Activated naive CD4-positive, alpha-beta T cell treated with anti-CD3 and anti-CD28 coated beads, Interleukin-2, amount 50 U/mL, for 72 hours (primary cell): ENCODE results near the gene NET1. TPM values are rescaled to one million over a fixed set of nuclear protein-coding genes. Genes with fewer than 3 reads are reported as not detected.

Experiments
- ATAC-seq, 2 donors: fragments of 150-1000 bp; cut with Tn5 transposase; 2 replicates each; pipeline ENCODE4 v1.10.0; 2021; ENCODE audit warnings: mild to moderate bottlenecking in 2 of 2, moderate library complexity in 2 of 2
- DNase-seq, 2 donors: peaks; one replicate each; pipeline ENCODE4 v3.0.0; 2021 to 2022; ENCODE audit warnings: low spot score in 2 of 2
- H3K27ac Mint-ChIP-seq, 2 donors: one replicate each; pipeline ENCODE4 v1.8.0; 2022; ENCODE audit warnings: mild to moderate bottlenecking in 2 of 2, mixed read lengths in 2 of 2
- H3K36me3 Mint-ChIP-seq, 2 donors: one replicate each; pipeline ENCODE4 v1.8.0; 2022; ENCODE audit warnings: mixed read lengths in 2 of 2
- H3K9me3 Mint-ChIP-seq, 2 donors: one replicate each; pipeline ENCODE4 v1.8.0; 2022; ENCODE audit warnings: mixed read lengths in 2 of 2
- total RNA-seq, 2 donors: library from RNA; stranded (reverse); gene quantifications; one replicate each; pipeline ENCODE4 v1.2.3, GENCODE V29; 2022

Gene NET1
- total RNA-seq, 2 donors from 2014 or later = 19.5 to 33.4 TPM

- H3K27ac Mint-ChIP-seq = no peak overlapping the region
- ATAC-seq (no peak), DNase-seq (no peak)
- peaks cover 0 to 14% of the 10 kb centered on the region in 2 donors for H3K36me3 Mint-ChIP-seq
- peaks cover 6 to 12% of the 10 kb centered on the region in 2 donors for H3K9me3 Mint-ChIP-seq
Measured at GRCh38 chr10:5496261-5497250, 84.2 kb downstream of the NET1 start.

GRCh38 chr10:5497289-5497688, 84.9 kb downstream of the NET1 start:
- ATAC-seq = no peak
- peaks cover under 1 to 6% of the 10 kb centered on the region in 2 donors for H3K9me3 Mint-ChIP-seq

GRCh38 chr10:5497948-5498730, 85.8 kb downstream of the NET1 start:
- H3K27ac Mint-ChIP-seq = no peak overlapping the region
- H3K36me3 Mint-ChIP-seq = no peaks in the 10 kb centered on the region
- DNase-seq (no peak), ATAC-seq (no peak)
- no peaks in the 10 kb centered on the region for H3K9me3 Mint-ChIP-seq

More at GRCh38 chr10:5497289-5497688, 84.9 kb downstream of the NET1 start:
- Mint-ChIP-seq H3K36me3 (peaks cover 0 to 7% of the 10 kb centered on the region in 2 donors), H3K27ac (no peak overlapping the region)
- no peak for DNase-seq

DNA sequence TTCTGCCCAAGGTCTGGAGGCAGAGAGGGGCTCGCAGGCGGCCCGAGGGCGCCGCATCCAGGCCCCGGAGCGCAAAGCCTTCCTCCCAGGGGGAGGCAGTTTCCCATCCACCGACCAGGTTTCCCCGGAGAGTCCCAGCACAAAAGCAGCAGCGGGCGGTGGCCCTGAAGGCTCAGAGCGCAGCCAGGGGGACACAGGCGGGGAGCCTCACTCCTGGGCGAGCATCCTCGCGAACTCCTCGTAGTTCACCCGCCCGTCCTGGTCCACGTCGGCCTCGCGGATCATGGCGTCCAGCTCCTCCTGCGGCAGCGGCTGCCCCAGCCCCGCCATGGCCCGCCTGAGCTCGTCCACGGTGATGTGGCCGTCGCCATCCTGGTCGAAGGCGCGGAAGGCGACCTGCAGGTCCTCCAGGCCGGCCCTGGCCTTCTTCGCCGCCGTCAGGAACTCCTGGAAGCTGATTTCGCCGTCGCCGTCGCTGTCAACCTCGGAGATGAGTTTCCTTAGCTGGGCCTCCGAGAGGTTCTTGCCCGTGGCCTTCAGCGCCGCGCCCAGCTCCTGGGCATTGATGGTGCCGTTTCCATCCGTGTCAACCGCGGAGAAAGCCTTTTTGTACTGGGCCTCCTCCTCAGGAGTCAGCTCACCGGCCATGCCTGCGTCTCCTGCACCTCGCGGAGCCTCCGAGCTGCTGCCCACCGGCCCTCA, 86.6 kb downstream of the NET1 start:
- no peak for DNase-seq
- no peak overlapping the region for H3K27ac Mint-ChIP-seq
- H3K9me3 Mint-ChIP-seq = no peaks in the 10 kb centered on the region
- ATAC-seq = no peak
- H3K36me3 Mint-ChIP-seq = no peaks in the 10 kb centered on the region

DNA sequence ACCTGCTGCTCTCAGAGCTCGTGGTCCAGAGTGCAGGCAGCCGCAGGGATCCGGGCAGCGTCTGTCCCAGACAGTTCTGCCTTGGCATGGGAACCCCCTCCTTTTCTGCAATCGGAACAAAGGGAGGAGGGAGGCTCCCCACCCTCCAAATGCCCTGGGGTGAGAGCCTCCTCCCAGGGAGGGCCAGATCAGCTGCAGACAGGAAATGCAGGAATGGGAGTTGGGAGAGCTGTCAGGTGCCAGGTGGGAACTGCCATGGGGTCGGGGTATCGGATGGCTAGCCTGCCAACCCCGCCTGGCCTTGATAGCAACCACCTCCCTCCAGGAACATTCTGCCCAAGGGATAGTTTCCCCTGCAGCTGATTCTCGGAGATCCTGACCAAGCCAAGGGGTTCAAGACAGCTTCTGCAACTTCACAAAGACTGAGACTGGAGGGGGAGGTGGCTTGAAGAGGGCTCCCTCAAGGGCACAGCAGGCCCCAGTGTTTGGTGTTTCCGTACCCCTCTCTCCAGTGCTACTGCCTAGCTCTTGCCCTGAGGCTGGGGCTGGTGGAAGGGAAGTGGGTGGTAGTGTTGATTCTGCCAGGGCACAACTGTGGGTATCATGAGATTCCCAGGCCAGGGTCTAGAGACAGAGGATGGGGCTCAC, 87.3 kb downstream of the NET1 start, which contains the start of gene CALML5:
Gene CALML5, minus strand, starts transcription at position 78 of the 648 bp plus-strand sequence. CDS start 132 bp downstream, outside the sequence.
- DNase-seq (no peak), ATAC-seq (no peak)
- Mint-ChIP-seq H3K9me3 (no peaks in the 10 kb centered on the region), H3K36me3 (no peaks in the 10 kb centered on the region), H3K27ac (no peak within 1 kb of the TSS)

DNA sequence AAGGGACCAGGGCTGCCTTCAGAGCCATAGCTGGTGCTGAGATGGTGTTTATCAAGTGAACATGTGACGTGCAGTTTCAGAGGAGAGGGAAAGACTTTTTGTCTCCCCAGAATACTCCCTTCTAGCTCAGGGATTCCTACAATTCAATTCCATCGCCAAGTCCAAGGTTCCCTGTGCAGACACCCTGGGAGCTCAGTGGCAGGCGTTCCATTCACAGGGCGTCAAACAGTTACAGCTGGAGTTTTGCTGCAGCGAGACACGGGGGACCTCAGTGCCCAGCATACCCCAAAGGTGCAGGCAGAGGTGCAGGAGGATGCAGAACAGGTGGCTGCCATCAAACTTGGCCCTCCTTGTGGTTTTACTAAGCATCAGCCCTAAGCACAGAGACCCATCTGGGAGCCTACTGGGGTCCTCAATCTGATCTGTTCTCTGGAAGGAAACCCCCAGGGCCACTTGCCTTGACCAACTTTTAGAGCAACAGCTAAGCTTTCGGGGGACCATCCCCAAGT, 87.9 kb downstream of the NET1 start:
- Mint-ChIP-seq H3K9me3 (no peaks in the 10 kb centered on the region), H3K27ac (no peak overlapping the region)
- ATAC-seq = no peak

DNA sequence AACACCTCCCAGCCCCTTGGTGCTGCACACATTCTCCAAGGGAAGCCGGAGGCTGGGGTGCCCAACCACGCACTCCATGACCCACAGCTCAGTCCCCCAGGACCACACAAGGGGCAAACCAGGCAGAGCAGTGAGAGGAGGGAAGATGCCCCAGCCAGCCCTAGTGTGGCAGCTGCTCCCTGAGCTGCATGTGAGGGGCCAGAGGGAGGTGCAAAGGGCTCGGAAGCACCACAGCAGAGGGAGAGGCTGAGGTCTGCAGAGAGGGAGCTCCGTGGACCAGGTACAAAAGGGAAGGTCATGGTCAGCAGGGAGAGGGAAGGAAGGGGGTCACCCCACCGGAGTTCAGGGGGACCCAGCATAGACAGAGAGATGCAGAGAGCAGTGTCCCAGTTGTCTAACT, 88.6 kb downstream of the NET1 start:
- DNase-seq (no peak), ATAC-seq (no peak)
- no peaks in the 10 kb centered on the region for H3K36me3 Mint-ChIP-seq

More for the DNA sequence above, 87.9 kb downstream of the NET1 start:
- DNase-seq = no peak
- H3K36me3 Mint-ChIP-seq = no peaks in the 10 kb centered on the region

DNA sequence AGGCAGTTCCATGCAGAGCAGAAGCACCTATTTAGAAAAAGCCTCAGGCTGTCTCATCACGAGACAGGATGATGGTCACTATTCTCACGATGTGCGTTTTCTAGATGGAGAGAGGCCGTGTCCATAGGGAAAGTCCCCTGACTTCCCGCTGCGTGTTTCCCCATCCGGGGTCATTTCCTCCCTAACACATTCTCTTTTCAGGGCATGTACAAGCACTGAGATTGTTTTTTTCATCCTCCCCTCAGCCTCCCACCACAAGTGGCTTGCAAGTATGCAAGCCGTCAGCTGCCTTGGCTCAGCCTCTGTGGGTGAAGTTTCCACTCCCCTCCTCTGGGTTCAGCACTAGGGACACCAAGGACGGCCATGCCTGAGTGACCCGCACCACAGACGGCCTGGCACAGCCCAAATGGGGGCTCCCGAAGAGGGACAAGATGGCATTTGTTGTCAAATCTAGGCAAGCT, 89.7 kb downstream of the NET1 start:
- H3K36me3 Mint-ChIP-seq = no peaks in the 10 kb centered on the region
- no peaks in the 10 kb centered on the region for H3K9me3 Mint-ChIP-seq
- no peak overlapping the region for H3K27ac Mint-ChIP-seq
- no peak for ATAC-seq
- no peak for DNase-seq

More for the DNA sequence above, 88.6 kb downstream of the NET1 start:
- no peaks in the 10 kb centered on the region for H3K9me3 Mint-ChIP-seq
- H3K27ac Mint-ChIP-seq = no peak overlapping the region

- ATAC-seq (no peak), DNase-seq (no peak)
- Mint-ChIP-seq H3K9me3 (no peaks in the 10 kb centered on the region), H3K36me3 (no peaks in the 10 kb centered on the region), H3K27ac (no peak overlapping the region)
Measured at GRCh38 chr10:5502571-5503476, 90.5 kb downstream of the NET1 start.

GRCh38 chr10:5503477-5503835, 91.1 kb downstream of the NET1 start:
- H3K36me3 Mint-ChIP-seq = no peaks in the 10 kb centered on the region
- H3K27ac Mint-ChIP-seq = peak overlapping the region in 1 of 2 donors; percentile 7
- DNase-seq (no peak), ATAC-seq (no peak)
- H3K9me3 Mint-ChIP-seq = no peaks in the 10 kb centered on the region

DNA sequence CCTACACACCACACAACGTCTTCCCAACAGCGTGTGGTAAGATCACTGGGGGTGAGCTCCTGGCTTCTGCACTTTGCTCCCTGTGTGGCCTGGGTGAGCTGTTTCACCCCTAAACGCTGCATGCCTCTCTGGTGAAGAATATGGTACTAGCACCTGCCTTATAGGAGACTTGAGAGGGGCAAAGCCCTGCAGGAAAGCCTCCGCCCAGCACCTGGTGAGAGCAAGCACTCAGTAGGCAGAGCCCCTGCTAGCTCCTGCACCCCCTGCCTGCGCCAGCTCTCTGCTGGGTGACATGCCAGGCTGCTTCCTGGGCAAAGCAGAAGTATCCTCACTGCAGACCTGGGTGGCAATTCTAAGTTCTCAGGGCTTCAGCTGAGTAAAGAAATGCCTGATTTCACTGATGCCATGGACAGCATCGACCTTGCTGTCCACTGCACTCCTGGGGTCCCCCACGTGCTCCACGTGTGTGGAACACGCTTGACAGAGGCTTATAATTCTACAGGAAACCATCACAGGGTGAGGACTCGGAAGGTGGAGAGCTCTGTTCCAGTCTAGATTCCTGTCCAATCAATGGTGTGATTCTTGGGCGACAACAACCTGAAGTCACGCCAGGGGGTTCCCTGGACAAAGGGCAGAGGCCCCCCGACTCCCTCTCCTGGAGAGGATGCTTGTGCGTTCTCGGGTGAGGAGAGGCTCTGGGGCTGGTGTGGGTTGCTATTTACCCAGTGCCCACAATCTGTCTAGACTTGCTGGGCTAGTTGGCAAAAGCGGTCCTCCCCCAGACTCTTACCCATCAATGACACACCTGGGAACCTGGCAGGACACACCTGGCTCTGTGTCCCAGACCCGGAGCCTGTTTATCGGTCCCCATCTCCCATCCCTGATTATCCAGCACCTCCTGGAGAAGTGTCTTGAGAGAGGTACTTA, 92.1 kb downstream of the NET1 start:
- H3K9me3 Mint-ChIP-seq = no peaks in the 10 kb centered on the region
- no peak for ATAC-seq
- DNase-seq = no peak

DNA sequence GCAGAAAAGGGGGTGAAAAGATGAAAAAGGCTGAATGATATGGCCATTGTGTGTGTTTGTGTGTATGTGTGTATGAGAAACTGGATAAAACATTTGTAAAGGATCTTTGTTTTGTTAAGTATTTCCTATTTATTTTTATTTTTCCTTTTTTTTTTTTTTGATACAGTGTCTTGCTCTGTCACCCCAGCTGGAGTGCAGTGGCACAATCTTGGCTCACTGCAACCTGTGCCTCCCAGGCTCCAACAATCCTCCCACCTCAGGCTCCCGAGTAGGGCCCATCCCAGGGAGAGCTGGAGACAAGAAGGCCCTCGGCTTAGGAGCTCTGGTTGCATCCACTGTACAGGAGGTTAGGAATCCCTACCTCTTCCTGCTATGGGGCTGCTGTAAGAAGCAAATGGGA, 93.9 kb downstream of the NET1 start:
- ATAC-seq (no peak), DNase-seq (no peak)
- Mint-ChIP-seq H3K9me3 (no peaks in the 10 kb centered on the region), H3K36me3 (no peaks in the 10 kb centered on the region), H3K27ac (no peak overlapping the region)

More for the DNA sequence above, 92.1 kb downstream of the NET1 start:
- no peak overlapping the region for H3K27ac Mint-ChIP-seq
- H3K36me3 Mint-ChIP-seq = no peaks in the 10 kb centered on the region

DNA sequence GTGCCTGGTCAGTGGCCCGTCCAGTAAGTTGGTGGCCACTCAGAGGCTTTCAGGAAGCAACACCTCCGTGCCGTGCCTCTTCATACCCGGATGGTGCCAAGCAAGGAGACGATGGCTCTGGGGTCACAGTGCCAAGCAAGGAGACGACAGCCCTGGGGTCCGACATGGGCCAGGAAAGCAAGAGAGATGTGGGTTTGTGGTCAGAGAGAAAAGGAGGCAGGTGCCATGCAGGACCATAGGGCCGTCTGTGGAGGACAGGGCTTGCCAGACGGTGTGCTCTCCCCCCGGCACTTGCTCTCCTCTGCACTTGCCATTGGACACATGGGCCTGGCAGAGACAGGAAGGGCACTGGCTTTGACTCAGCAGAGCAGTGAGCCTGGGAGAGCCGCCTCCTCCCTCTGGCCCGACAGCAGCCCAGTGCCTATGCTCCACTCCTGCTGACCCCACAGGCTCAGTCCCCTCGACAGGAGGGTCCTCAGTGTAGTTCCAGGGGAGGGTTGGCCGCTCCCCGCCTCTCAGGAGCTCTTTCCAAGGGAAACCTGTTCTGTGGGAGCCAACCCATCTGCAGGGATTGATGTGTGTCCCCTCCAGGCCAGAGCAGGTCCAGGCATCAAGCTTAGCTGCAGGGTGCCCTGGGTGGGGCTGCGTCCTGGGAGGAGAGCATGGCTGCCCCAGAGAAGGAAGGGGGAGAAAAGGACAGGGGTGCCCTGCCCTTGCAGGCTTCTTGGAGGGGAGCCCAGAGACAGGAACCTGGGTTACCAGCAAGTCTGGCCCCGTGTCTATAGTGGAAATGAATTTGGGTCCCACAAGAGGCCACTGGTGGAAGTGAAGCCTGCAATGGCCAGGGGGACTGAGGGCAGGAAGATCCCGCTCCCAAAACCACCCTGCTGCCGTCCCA, 94.6 kb downstream of the NET1 start:
- no peak for DNase-seq
- ATAC-seq = no peak
- H3K36me3 Mint-ChIP-seq = no peaks in the 10 kb centered on the region
- H3K27ac Mint-ChIP-seq = no peak overlapping the region
- H3K9me3 Mint-ChIP-seq = no peaks in the 10 kb centered on the region
